Mammary epithelial cell (primary cell): Measurements from ENCODE around the gene SH3RF3.

Source experiments
- CTCF ChIP-seq, 2 donors: IDR thresholded peaks in 1 of 2; conservative IDR thresholded peaks in 1 of 2; 2 replicates each; pipeline ENCODE4 v1.5.1; 2011 to 2012; ENCODE audit warnings: inconsistent platforms in 2 of 2, low read length in 2 of 2, mild to moderate bottlenecking in 2 of 2, control low read depth in 1 of 2, low read depth in 1 of 2; ENCODE audit not compliant: insufficient read depth in 1 of 2; ENCODE audit errors: extremely low read depth in 1 of 2
- EZH2 ChIP-seq: IDR thresholded peaks from 2 replicates; pipeline ENCODE4 v1.6.1; 2012; ENCODE audit warnings: low read length, inconsistent platforms, borderline replicate concordance

GRCh38 chr2:109456776-109457175 lies 327.8 kb downstream of the SH3RF3 start:
- TF ChIP-seq CTCF (conservative IDR thresholded peaks at IDR 0.05 in 1 of 2, IDR thresholded peaks at IDR 0.05 in 1 of 2; ENCODE audit: extremely low read depth in 1 of 2, insufficient read depth in 1 of 2, low read depth in 1 of 2, low read length in 2 of 2) (no peak), EZH2 (no peak)
